Tibial nerve (tissue), 4 donors: Measurements from ENCODE around the gene PSMD5. TPM values are rescaled to one million over a fixed set of nuclear protein-coding genes. Genes with fewer than 3 reads are reported as not detected.
"Not testable (repeated sequence)": the region's sequence is repeated elsewhere in the genome, so short reads cannot be mapped to it uniquely, and the experiment has no call there.

Experiments
- DNase-seq, 2 donors: peaks; one replicate each; pipeline ENCODE4 v3.0.0-alpha.2; 2019; ENCODE audit warnings: low spot score in 2 of 2
- H3K27ac ChIP-seq, 4 donors: fragments of 200-600 bp; sonication (generic) in 3 of 4; one replicate each; pipeline ENCODE4 v1.5.1; 2017 to 2019; ENCODE audit warnings: mild to moderate bottlenecking in 1 of 4
- H3K27me3 ChIP-seq, 2 donors: fragments of 200-600 bp; sonication (generic) in 1 of 2; one replicate each; pipeline versions ENCODE4 v1.5.1 to v1.6.0; 2017 to 2019
- H3K36me3 ChIP-seq, 3 donors: fragments of 200-600 bp; sonication (generic); one replicate each; pipeline ENCODE4 v1.5.1; 2018 to 2019
- H3K4me1 ChIP-seq, 4 donors: fragments of 200-600 bp; sonication (generic) in 3 of 4; one replicate each; pipeline ENCODE4 v1.5.1; 2017 to 2019
- H3K4me3 ChIP-seq, 4 donors: fragments of 200-600 bp; sonication (generic) in 3 of 4; one replicate each; pipeline ENCODE4 v1.5.1; 2017 to 2019; ENCODE audit warnings: mild to moderate bottlenecking in 1 of 4, moderate library complexity in 1 of 4
- H3K9me3 ChIP-seq, 4 donors: fragments of 200-600 bp; sonication (generic) in 3 of 4; one replicate each; pipeline ENCODE4 v1.5.1; 2017 to 2019
- EP300 ChIP-seq, 2 donors: sonication (generic); formaldehyde crosslinking; IDR thresholded peaks; one replicate each; pipeline ENCODE4 v1.6.1; 2017; ENCODE audit warnings: antibody characterized with exemption in 2 of 2, mild to moderate bottlenecking in 1 of 2
- POLR2A ChIP-seq, 2 donors: fragments of 450-650 bp; IDR thresholded peaks; one replicate each; pipeline ENCODE4 v1.6.1; 2017; ENCODE audit warnings: antibody characterized with exemption in 2 of 2, mild to moderate bottlenecking in 2 of 2, moderate library complexity in 2 of 2
- WGBS, 2 donors: methylation state at CpG; one replicate each; pipeline ENCODE4 v1.1.5; 2018; 5-methylcytosine and 5-hydroxymethylcytosine counted together
- total RNA-seq, 4 donors: library from RNA; depleted of rRNA; stranded (reverse); fragments of >200 nt; gene quantifications; one replicate each; pipeline ENCODE4 v1.1.0, GENCODE V29; 2016
- TF ChIP-seq, protein P1 (sequence below), 5 experiments: fragments of 200-600 bp in 3 of 5; fragments of 450-650 bp in 2 of 5; sonication (generic) in 3 of 5; IDR thresholded peaks; one replicate each; pipeline ENCODE4 v1.5.1; 2016 to 2019; ENCODE audit warnings: antibody characterized with exemption in 5 of 5, mild to moderate bottlenecking in 3 of 5, moderate library complexity in 2 of 5

PSMD5 gene
- total RNA-seq, 4 donors from 2014 or later: 33.9 to 37.7 (median 37.4) TPM

DNA sequence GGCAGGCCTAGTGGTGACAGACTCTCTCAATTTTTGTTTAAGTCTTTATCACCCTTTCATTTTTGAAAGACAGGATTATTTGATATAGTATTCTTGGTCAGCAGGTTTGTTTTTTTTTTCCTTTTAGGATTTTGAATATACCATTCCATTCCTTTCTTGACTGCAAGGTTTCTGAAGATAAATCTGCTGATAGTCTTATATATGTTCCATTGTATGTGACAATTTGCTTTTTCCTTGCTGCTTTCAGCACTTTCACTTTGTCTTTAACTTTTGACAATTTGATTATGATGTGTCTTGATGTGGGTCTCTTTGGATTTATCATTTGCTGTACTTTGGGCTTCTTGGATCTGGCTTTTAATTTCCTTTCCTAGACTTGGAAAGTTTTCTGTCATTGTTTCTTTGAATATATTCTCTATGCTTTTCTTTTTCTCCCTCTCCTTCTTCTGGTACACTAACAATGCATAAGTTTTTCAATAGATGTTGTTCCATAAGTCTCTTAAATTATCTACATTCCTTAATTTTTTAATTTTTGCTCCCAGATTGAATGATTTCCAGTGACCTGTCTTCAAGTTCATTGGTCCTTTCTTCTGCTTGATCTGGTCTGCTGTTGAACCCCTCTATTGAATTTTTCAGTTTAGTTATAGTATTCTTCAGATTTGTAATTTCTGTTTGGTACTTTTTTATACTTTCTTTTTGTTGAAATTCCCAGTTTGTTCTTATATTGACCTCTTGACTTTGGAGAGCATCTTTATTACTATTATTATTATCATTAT lies 34.9 kb downstream of the PSMD5 start:
- DNase-seq: no peak
- TF ChIP-seq POLR2A (IDR thresholded peaks at IDR 0.05) (no peak), EP300 (IDR thresholded peaks at IDR 0.05) (no peak)
- TF ChIP-seq, protein P1, sequence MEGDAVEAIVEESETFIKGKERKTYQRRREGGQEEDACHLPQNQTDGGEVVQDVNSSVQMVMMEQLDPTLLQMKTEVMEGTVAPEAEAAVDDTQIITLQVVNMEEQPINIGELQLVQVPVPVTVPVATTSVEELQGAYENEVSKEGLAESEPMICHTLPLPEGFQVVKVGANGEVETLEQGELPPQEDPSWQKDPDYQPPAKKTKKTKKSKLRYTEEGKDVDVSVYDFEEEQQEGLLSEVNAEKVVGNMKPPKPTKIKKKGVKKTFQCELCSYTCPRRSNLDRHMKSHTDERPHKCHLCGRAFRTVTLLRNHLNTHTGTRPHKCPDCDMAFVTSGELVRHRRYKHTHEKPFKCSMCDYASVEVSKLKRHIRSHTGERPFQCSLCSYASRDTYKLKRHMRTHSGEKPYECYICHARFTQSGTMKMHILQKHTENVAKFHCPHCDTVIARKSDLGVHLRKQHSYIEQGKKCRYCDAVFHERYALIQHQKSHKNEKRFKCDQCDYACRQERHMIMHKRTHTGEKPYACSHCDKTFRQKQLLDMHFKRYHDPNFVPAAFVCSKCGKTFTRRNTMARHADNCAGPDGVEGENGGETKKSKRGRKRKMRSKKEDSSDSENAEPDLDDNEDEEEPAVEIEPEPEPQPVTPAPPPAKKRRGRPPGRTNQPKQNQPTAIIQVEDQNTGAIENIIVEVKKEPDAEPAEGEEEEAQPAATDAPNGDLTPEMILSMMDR (IDR thresholded peaks at IDR 0.05): no peak
- peaks cover 0 to 56% (median 11%) of the 10 kb centered on the region in 4 donors for H3K9me3 ChIP-seq

DNA sequence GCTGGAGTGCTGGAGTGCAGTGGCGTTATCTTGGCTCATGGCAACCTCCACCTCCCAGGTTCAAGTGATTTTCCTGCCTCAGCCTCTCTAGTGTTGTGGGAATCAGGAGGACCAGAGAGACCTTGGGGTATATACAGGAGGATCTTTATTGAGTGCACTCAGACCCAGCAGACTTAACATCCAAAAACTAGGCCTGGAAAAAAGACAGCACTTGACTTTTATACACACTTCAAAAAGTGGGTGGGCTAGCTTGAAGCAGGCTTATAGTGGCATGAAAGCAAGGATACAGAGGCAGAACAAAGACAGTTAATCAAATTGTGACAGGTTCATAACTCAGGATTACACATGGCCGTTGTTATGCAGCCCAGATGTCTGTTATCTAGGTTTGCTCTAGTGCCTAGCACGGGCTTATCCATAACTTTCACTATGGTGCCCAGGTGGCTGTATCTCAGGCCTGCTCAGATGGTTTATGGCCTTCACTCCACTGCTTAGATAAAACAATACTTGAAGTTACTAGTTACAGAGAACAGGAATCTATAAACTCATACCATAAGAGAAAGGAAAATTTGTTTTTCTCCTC lies 37.8 kb downstream of the PSMD5 start:
- WGBS, 2 donors: 70 to 94% methylated on average over 3 of the region's 3 CpGs
- not testable (repeated sequence) for H3K27ac ChIP-seq, H3K4me3 ChIP-seq, DNase-seq, H3K27me3 ChIP-seq, H3K4me1 ChIP-seq
- H3K9me3 ChIP-seq: peaks cover 0 to 52% (median 11%) of the 10 kb centered on the region in 4 donors
- peaks cover 0 to 24% (median 0%) of the 10 kb centered on the region in 3 donors for H3K36me3 ChIP-seq

More for the DNA sequence above, 34.9 kb downstream of the PSMD5 start:
- Histone ChIP-seq H3K27me3 (no peaks in the 10 kb centered on the region), H3K27ac (no peak overlapping the region), H3K4me1 (no peaks in the 10 kb centered on the region), H3K36me3 (peaks cover 0 to 34% (median 0%) of the 10 kb centered on the region in 3 donors), H3K4me3 (no peak overlapping the region)

DNA sequence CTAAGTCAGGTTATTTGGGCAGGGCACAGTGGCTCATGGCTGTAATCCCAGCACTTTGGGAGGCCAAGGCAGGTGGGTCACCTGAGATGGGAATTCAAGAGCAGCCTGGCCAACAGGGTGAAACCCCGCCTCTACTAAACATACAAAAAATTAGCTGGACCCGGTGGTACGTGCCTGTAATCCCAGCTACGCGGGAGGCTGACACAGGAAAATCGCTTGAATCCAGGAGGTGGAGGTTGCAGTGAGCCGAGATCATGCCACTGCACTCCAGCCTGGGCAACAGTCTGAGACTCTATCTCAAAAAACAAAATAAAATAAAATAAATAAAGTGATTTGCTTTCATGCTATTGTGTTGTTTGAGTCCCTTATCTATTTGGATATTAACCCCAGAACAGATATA lies 41.3 kb downstream of the PSMD5 start:
- no peak for DNase-seq
- Histone ChIP-seq H3K4me1 (no peaks in the 10 kb centered on the region), H3K27me3 (no peaks in the 10 kb centered on the region), H3K27ac (no peak overlapping the region), H3K9me3 (peaks cover 0 to 24% (median 3%) of the 10 kb centered on the region in 4 donors), H3K4me3 (no peak overlapping the region), H3K36me3 (peaks cover 0 to 9% (median 0%) of the 10 kb centered on the region in 3 donors)
- TF ChIP-seq, protein P1 (IDR thresholded peaks at IDR 0.05): no peak
- TF ChIP-seq POLR2A (IDR thresholded peaks at IDR 0.05) (no peak), EP300 (IDR thresholded peaks at IDR 0.05) (no peak)
- WGBS, 2 donors: 93 to 94% methylated on average over 7 of the region's 7 CpGs

DNA sequence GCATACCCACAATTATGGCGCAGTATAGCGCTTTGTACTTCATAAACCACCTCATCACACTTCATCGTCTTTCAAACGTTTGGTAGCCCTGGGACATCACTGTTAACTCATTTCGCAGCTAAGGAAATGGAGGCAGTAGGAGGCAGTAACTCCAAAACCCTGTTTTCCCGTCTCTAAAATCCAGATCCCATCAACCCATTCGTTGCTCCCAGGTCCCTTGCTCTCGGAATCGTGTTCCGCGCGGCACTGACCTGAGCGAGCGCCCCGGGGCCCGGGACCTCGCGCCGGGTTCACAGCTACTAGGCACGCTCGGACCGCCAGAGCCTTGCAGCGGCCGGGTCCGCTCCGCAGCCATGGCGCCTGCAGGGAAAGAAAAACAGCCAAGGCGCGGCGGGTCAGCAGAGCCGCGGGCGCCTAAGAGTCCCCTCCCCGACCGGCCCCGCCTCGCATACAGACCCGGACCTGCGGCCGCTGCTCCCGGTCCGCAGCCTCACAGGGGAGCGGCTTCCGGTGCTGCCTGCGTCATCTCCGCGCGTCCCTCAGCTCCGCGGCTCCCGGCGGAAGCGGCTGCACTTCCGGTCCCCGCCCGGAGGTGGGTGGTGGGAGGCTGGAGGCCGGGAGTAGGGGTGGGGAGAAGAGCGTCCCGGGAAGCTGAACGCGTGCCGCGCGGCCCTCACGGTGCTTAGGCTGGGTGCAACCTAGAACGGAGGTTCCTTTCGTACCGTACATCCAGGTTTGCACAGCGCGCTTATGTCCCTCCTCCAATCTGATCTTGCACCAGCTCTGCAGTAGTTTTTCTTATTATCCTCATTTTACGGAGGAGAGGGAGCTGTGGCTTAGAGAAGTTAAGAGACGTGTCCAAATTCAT lies 49.6 kb downstream of the PSMD5 start, which contains the start of gene FBXW2:
TSS of gene FBXW2 (minus strand) at position 519 of the 868 bp plus-strand sequence. CDS start 5,158 bp downstream, outside the sequence.
- H3K36me3 ChIP-seq: peaks cover 0 to 8% (median 0%) of the 10 kb centered on the region in 3 donors
- H3K27ac ChIP-seq: peak within 1 kb of the TSS; percentile 73 to 94 (median 86)
- no peaks in the 10 kb centered on the region for H3K27me3 ChIP-seq
- WGBS, 2 donors: 1% methylated on average over 38 to 47 of the region's 72 CpGs
- peaks cover 0 to 51% (median 8%) of the 10 kb centered on the region in 4 donors for H3K4me1 ChIP-seq
- DNase-seq: peak; percentile 78 to 79
- TF ChIP-seq, protein P1 (IDR thresholded peaks at IDR 0.05): peak in 1 of 5 experiments; percentile 67
- TF ChIP-seq POLR2A (IDR thresholded peaks at IDR 0.05) (peak; percentile 69 to 83), EP300 (IDR thresholded peaks at IDR 0.05) (peak; percentile 96 to 98)
- no peaks in the 10 kb centered on the region for H3K9me3 ChIP-seq
- peak within 1 kb of the TSS; percentile 75 to 92 (median 82) for H3K4me3 ChIP-seq

DNA sequence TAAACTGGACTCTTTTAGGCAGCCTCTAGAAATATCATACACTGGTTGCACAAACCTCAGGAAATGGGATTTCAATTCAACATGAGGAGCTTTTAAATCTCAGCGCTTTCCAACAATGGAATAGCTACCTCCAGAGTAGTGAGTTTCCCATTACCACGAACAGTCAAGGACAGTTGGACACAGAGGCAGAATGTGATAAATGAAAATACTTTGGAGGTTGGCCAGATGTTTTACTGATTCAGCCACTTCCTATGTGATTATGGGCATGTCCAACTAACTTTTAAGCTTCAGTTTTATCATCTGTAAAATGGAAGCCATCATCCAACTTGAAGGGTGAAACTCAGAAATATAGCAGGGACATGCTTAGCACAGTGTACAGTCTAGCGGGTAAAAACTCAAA lies 51.6 kb downstream of the PSMD5 start:
- Histone ChIP-seq H3K27me3 (no peaks in the 10 kb centered on the region), H3K9me3 (no peaks in the 10 kb centered on the region), H3K27ac (no peak overlapping the region), H3K4me1 (peaks cover 0 to 60% (median 8%) of the 10 kb centered on the region in 4 donors), H3K4me3 (no peak overlapping the region), H3K36me3 (peaks cover 0 to 26% (median 0%) of the 10 kb centered on the region in 3 donors)
- 80 to 88% methylated on average over 3 of the region's 3 CpGs for WGBS, 2 donors
- TF ChIP-seq EP300 (IDR thresholded peaks at IDR 0.05): no peak
- TF ChIP-seq, protein P1 (IDR thresholded peaks at IDR 0.05): no peak
- no peak for TF ChIP-seq POLR2A (IDR thresholded peaks at IDR 0.05)
- DNase-seq: no peak
